Measurements from ENCODE around the gene NEO1.
A peak's percentile ranks its signal among the peaks of the same experiment; 100 is the strongest.

Gene NEO1

GRCh38 chr15:73051807-73052652 lies at the start of gene NEO1:
Gene NEO1, plus strand, starts transcription at chr15:73052463. Its CDS starts 213 bp downstream, at chr15:73052676.
- DNase-seq (ENCODE audit: low spot score): peak; percentile 93

GRCh38 chr15:73004462-73004861 lies 47.8 kb upstream of the NEO1 start:
- no peak for DNase-seq (ENCODE audit: low spot score)

GRCh38 chr15:73005032-73005431 lies 47.2 kb upstream of the NEO1 start:
- DNase-seq (ENCODE audit: low spot score): no peak

GRCh38 chr15:73005446-73005845 lies 46.8 kb upstream of the NEO1 start:
- DNase-seq (ENCODE audit: low spot score): no peak

- DNase-seq (ENCODE audit: low spot score): no peak
Observed at GRCh38 chr15:73006523-73006922, 45.7 kb upstream of the NEO1 start.

GRCh38 chr15:73009066-73010056 lies 42.9 kb upstream of the NEO1 start:
- DNase-seq (ENCODE audit: low spot score): no peak

GRCh38 chr15:73010154-73011152 lies 41.8 kb upstream of the NEO1 start:
- DNase-seq (ENCODE audit: low spot score): no peak

GRCh38 chr15:73014904-73015303 lies 37.4 kb upstream of the NEO1 start:
- no peak for DNase-seq (ENCODE audit: low spot score)

GRCh38 chr15:73015493-73015892 lies 36.8 kb upstream of the NEO1 start:
- no peak for DNase-seq (ENCODE audit: low spot score)

GRCh38 chr15:73017987-73018386 lies 34.3 kb upstream of the NEO1 start:
- no peak for DNase-seq (ENCODE audit: low spot score)

- DNase-seq (ENCODE audit: low spot score): no peak
Observed at GRCh38 chr15:73019154-73019553, 33.1 kb upstream of the NEO1 start.

- DNase-seq (ENCODE audit: low spot score): no peak
Observed at GRCh38 chr15:73019601-73020146, 32.6 kb upstream of the NEO1 start.

- no peak for DNase-seq (ENCODE audit: low spot score)
Observed at GRCh38 chr15:73021139-73021621, 31.1 kb upstream of the NEO1 start.

- no peak for DNase-seq (ENCODE audit: low spot score)
Observed at GRCh38 chr15:73022161-73022560, 30.1 kb upstream of the NEO1 start.

GRCh38 chr15:73023071-73023470 lies 29.2 kb upstream of the NEO1 start:
- no peak for DNase-seq (ENCODE audit: low spot score)

- DNase-seq (ENCODE audit: low spot score): no peak
Observed at GRCh38 chr15:73024168-73024567, 28.1 kb upstream of the NEO1 start.

- DNase-seq (ENCODE audit: low spot score): no peak
Observed at GRCh38 chr15:73026511-73027054, 25.7 kb upstream of the NEO1 start.

GRCh38 chr15:73028031-73028430 lies 24.2 kb upstream of the NEO1 start:
- no peak for DNase-seq (ENCODE audit: low spot score)

- no peak for DNase-seq (ENCODE audit: low spot score)
Observed at GRCh38 chr15:73028831-73029451, 23.3 kb upstream of the NEO1 start.

- no peak for DNase-seq (ENCODE audit: low spot score)
Observed at GRCh38 chr15:73030122-73030679, 22.1 kb upstream of the NEO1 start.
